ENCODE results near the gene TANGO2. TPM values are rescaled to one million over a fixed set of nuclear protein-coding genes. Genes with fewer than 3 reads are reported as not detected.
A peak's percentile ranks its signal among the peaks of the same experiment; 100 is the strongest.

The TANGO2 gene
- total RNA-seq, 1 donor from 2014 or later, result 30.0 TPM

- intact Hi-C loops (cut with micrococcal nuclease), result no loop called here
- Mint-ChIP-seq H3K4me3 (ENCODE audit: low read depth) (no peak overlapping the region), H3K27me3 (ENCODE audit: low read depth) (peaks cover 5% of the 10 kb centered on the region), H3K27ac (no peak overlapping the region), H3K9me3 (peaks cover 21% of the 10 kb centered on the region), H3K4me1 (ENCODE audit: low read depth) (no peaks in the 10 kb centered on the region), H3K36me3 (ENCODE audit: low read depth) (no peaks in the 10 kb centered on the region)
- DNase-seq (ENCODE audit: low spot score), result no peak
Measured at GRCh38 chr22:20003304-20003703, 17.6 kb upstream of the TANGO2 start.

- Mint-ChIP-seq H3K36me3 (ENCODE audit: low read depth) (no peaks in the 10 kb centered on the region), H3K27ac (no peak overlapping the region), H3K4me3 (ENCODE audit: low read depth) (no peak overlapping the region), H3K9me3 (peaks cover 21% of the 10 kb centered on the region), H3K4me1 (ENCODE audit: low read depth) (no peaks in the 10 kb centered on the region), H3K27me3 (ENCODE audit: low read depth) (peaks cover 5% of the 10 kb centered on the region)
- no peak for DNase-seq (ENCODE audit: low spot score)
- intact Hi-C loops (cut with micrococcal nuclease), result no loop called here
Measured at GRCh38 chr22:20004464-20004863, 16.4 kb upstream of the TANGO2 start.

- Mint-ChIP-seq H3K36me3 (ENCODE audit: low read depth) (no peaks in the 10 kb centered on the region), H3K27me3 (ENCODE audit: low read depth) (peaks cover 4% of the 10 kb centered on the region), H3K27ac (no peak overlapping the region), H3K9me3 (peaks cover 14% of the 10 kb centered on the region), H3K4me1 (ENCODE audit: low read depth) (no peaks in the 10 kb centered on the region), H3K4me3 (ENCODE audit: low read depth) (no peak overlapping the region)
- DNase-seq (ENCODE audit: low spot score), result no peak
- intact Hi-C loops (cut with micrococcal nuclease), result no loop called here
Measured at GRCh38 chr22:20008221-20008995, 12.5 kb upstream of the TANGO2 start.

GRCh38 chr22:20009018-20009491, 11.9 kb upstream of the TANGO2 start:
- Mint-ChIP-seq H3K4me3 (ENCODE audit: low read depth) (no peak overlapping the region), H3K36me3 (ENCODE audit: low read depth) (no peaks in the 10 kb centered on the region), H3K4me1 (ENCODE audit: low read depth) (no peaks in the 10 kb centered on the region), H3K27me3 (ENCODE audit: low read depth) (no peaks in the 10 kb centered on the region), H3K27ac (no peak overlapping the region), H3K9me3 (peaks cover 7% of the 10 kb centered on the region)
- intact Hi-C loops (cut with micrococcal nuclease), result no loop called here
- no peak for DNase-seq (ENCODE audit: low spot score)

- H3K4me1 Mint-ChIP-seq (ENCODE audit: low read depth), result no peaks in the 10 kb centered on the region
- H3K9me3 Mint-ChIP-seq, result peaks cover under 1% of the 10 kb centered on the region
- H3K36me3 Mint-ChIP-seq (ENCODE audit: low read depth), result no peaks in the 10 kb centered on the region
- no peak for DNase-seq (ENCODE audit: low spot score)
- peaks cover 3% of the 10 kb centered on the region for H3K27me3 Mint-ChIP-seq (ENCODE audit: low read depth)
- no peak overlapping the region for H3K4me3 Mint-ChIP-seq (ENCODE audit: low read depth)
- H3K27ac Mint-ChIP-seq, result no peak overlapping the region
- intact Hi-C loops (cut with micrococcal nuclease), result no loop called here
Measured at GRCh38 chr22:20009582-20010306, 11.2 kb upstream of the TANGO2 start.

GRCh38 chr22:20010307-20011122, 10.4 kb upstream of the TANGO2 start:
- H3K4me1 Mint-ChIP-seq (ENCODE audit: low read depth), result peaks cover 2% of the 10 kb centered on the region
- peaks cover 10% of the 10 kb centered on the region for H3K27me3 Mint-ChIP-seq (ENCODE audit: low read depth)
- DNase-seq (ENCODE audit: low spot score), result no peak
- H3K27ac Mint-ChIP-seq, result no peak overlapping the region
- no peak overlapping the region for H3K4me3 Mint-ChIP-seq (ENCODE audit: low read depth)
- H3K36me3 Mint-ChIP-seq (ENCODE audit: low read depth), result no peaks in the 10 kb centered on the region
- no peaks in the 10 kb centered on the region for H3K9me3 Mint-ChIP-seq
- intact Hi-C loops (cut with micrococcal nuclease), result no loop called here

- Mint-ChIP-seq H3K9me3 (no peaks in the 10 kb centered on the region), H3K27me3 (ENCODE audit: low read depth) (peaks cover 12% of the 10 kb centered on the region), H3K4me1 (ENCODE audit: low read depth) (peaks cover 2% of the 10 kb centered on the region), H3K36me3 (ENCODE audit: low read depth) (no peaks in the 10 kb centered on the region), H3K4me3 (ENCODE audit: low read depth) (no peak overlapping the region), H3K27ac (no peak overlapping the region)
- intact Hi-C loops (cut with micrococcal nuclease), result no loop called here
- DNase-seq (ENCODE audit: low spot score), result no peak
Measured at GRCh38 chr22:20011123-20011992, 9.6 kb upstream of the TANGO2 start.

GRCh38 chr22:20011993-20012740, 8.7 kb upstream of the TANGO2 start:
- Mint-ChIP-seq H3K4me1 (ENCODE audit: low read depth) (peaks cover 2% of the 10 kb centered on the region), H3K36me3 (ENCODE audit: low read depth) (no peaks in the 10 kb centered on the region), H3K27ac (no peak overlapping the region), H3K9me3 (no peaks in the 10 kb centered on the region), H3K4me3 (ENCODE audit: low read depth) (no peak overlapping the region), H3K27me3 (ENCODE audit: low read depth) (peaks cover 12% of the 10 kb centered on the region)
- intact Hi-C loops (cut with micrococcal nuclease), result no loop called here
- DNase-seq (ENCODE audit: low spot score), result no peak

GRCh38 chr22:20012741-20013331, 8.1 kb upstream of the TANGO2 start:
- Mint-ChIP-seq H3K36me3 (ENCODE audit: low read depth) (no peaks in the 10 kb centered on the region), H3K4me1 (ENCODE audit: low read depth) (peaks cover 2% of the 10 kb centered on the region), H3K9me3 (no peaks in the 10 kb centered on the region), H3K27ac (no peak overlapping the region), H3K27me3 (ENCODE audit: low read depth) (peaks cover 13% of the 10 kb centered on the region), H3K4me3 (ENCODE audit: low read depth) (no peak overlapping the region)
- intact Hi-C loops (cut with micrococcal nuclease), result no loop called here
- DNase-seq (ENCODE audit: low spot score), result no peak

- DNase-seq (ENCODE audit: low spot score), result no peak
Measured at GRCh38 chr22:20013382-20013871, 7.5 kb upstream of the TANGO2 start.

GRCh38 chr22:20014526-20015186, 6.3 kb upstream of the TANGO2 start:
- Mint-ChIP-seq H3K36me3 (ENCODE audit: low read depth) (no peaks in the 10 kb centered on the region), H3K27ac (no peak overlapping the region), H3K9me3 (no peaks in the 10 kb centered on the region), H3K4me3 (ENCODE audit: low read depth) (peak overlapping the region; percentile 40), H3K4me1 (ENCODE audit: low read depth) (peaks cover 2% of the 10 kb centered on the region), H3K27me3 (ENCODE audit: low read depth) (peaks cover 19% of the 10 kb centered on the region)
- no peak for DNase-seq (ENCODE audit: low spot score)
- intact Hi-C loops (cut with micrococcal nuclease), result no loop called here

More at GRCh38 chr22:20013382-20013871, 7.5 kb upstream of the TANGO2 start:
- no peaks in the 10 kb centered on the region for H3K36me3 Mint-ChIP-seq (ENCODE audit: low read depth)
- intact Hi-C loops (cut with micrococcal nuclease), result no loop called here
- H3K27ac Mint-ChIP-seq, result no peak overlapping the region
- H3K4me3 Mint-ChIP-seq (ENCODE audit: low read depth), result no peak overlapping the region
- peaks cover 2% of the 10 kb centered on the region for H3K4me1 Mint-ChIP-seq (ENCODE audit: low read depth)
- H3K27me3 Mint-ChIP-seq (ENCODE audit: low read depth), result peaks cover 18% of the 10 kb centered on the region
- H3K9me3 Mint-ChIP-seq, result no peaks in the 10 kb centered on the region

Measured in activated T-helper 2 cell treated with anti-CD3 and anti-CD28 coated beads, Interferon-gamma antibody, Interleukin-2, Interleukin-4, amounts not matched to agents 10 μg/mL and 5 μg/mL and 100 μg/mL, durations not matched to agents 14 hours and 24 hours and 36 hours (primary cell).